Stomach (tissue), 4 donors: ENCODE results near the gene FRMPD1.

ENCODE experiments used
- CTCF ChIP-seq, 7 experiments: fragments of 450-650 bp in 4 of 7; fragments of 200-600 bp in 3 of 7; sonication (generic) in 3 of 7; IDR thresholded peaks; one replicate each; pipeline ENCODE4 v1.5.1; 2016 to 2019; ENCODE audit warnings: antibody characterized with exemption in 7 of 7, control low read depth in 2 of 7, mild to moderate bottlenecking in 1 of 7
- EP300 ChIP-seq: sonication (generic); formaldehyde crosslinking; IDR thresholded peaks from one replicate; pipeline ENCODE4 v1.6.1; 2017; ENCODE audit warnings: antibody characterized with exemption
- POLR2A ChIP-seq, 4 donors: fragments of 450-650 bp; IDR thresholded peaks; one replicate each; pipeline ENCODE4 v1.6.1; 2016; ENCODE audit warnings: antibody characterized with exemption in 4 of 4, control low read depth in 2 of 4, mild to moderate bottlenecking in 1 of 4, moderate library complexity in 1 of 4
- POLR2AphosphoS5 ChIP-seq, 3 donors: sonication (generic); formaldehyde crosslinking; IDR thresholded peaks; one replicate each; pipeline ENCODE4 v1.6.1; 2016; ENCODE audit warnings: antibody characterized with exemption in 3 of 3

DNA sequence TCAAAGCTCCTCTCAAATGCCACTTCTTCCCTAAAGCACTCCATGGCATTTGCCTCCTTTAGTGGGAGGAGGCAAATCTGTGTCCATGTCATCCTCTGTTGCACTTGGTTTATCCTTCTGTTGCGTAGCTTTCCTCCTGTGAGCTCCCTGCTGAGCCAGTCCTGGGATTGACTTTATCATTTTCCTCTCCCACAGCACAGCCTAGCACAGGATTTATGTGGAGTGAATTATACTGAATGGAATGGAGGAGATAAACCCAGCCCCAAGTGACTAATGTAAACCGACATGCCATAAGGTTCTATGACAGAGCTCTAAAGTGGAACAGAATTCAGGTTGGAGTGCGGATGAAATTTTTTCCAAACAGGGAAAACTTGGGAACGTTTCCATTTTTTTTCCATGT lies 31.9 kb upstream of the FRMPD1 start:
- no peak for TF ChIP-seq CTCF (IDR thresholded peaks at IDR 0.05)
- no peak for TF ChIP-seq EP300
- no peak for TF ChIP-seq POLR2A (IDR thresholded peaks at IDR 0.05)
- no peak for TF ChIP-seq POLR2AphosphoS5 (IDR thresholded peaks at IDR 0.05)
